ENCODE measurements around the gene C16orf87. TPM values are rescaled to one million over a fixed set of nuclear protein-coding genes. Genes with fewer than 3 reads are reported as not detected.

The C16orf87 gene
- total and polyA plus RNA-seq, 2 experiments from 2014 or later, result 41.0 to 45.1 TPM

DNA sequence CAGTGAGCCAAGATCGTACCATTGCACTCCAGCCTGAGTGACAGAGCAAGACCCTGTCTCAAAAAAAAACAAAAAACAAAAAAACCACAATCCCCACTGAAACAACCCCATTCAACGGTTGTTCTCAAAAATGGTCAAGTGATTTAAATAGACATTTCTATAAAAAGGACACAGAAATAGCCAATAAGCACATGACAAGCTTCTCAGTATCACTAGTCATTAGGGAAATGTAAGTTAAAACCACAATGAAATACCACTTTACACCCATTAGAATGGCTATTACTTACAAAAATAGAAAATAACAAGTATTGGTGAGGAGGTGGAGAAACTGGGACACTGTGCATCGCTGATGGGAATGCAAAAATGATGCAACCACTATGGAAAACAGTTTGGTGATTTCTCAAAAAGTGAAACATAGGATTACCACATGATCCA lies 56.2 kb downstream of the C16orf87 start:
- Histone ChIP-seq H3K27me3 (no peaks in the 10 kb centered on the region), H3K9me3 (ENCODE audit: low read depth) (no peaks in the 10 kb centered on the region), H3K27ac (no peak overlapping the region), H3K4me1 (ENCODE audit: low read depth) (no peaks in the 10 kb centered on the region), H3K4me3 (no peak overlapping the region), H3K36me3 (no peaks in the 10 kb centered on the region)
- TF ChIP-seq, protein P1, sequence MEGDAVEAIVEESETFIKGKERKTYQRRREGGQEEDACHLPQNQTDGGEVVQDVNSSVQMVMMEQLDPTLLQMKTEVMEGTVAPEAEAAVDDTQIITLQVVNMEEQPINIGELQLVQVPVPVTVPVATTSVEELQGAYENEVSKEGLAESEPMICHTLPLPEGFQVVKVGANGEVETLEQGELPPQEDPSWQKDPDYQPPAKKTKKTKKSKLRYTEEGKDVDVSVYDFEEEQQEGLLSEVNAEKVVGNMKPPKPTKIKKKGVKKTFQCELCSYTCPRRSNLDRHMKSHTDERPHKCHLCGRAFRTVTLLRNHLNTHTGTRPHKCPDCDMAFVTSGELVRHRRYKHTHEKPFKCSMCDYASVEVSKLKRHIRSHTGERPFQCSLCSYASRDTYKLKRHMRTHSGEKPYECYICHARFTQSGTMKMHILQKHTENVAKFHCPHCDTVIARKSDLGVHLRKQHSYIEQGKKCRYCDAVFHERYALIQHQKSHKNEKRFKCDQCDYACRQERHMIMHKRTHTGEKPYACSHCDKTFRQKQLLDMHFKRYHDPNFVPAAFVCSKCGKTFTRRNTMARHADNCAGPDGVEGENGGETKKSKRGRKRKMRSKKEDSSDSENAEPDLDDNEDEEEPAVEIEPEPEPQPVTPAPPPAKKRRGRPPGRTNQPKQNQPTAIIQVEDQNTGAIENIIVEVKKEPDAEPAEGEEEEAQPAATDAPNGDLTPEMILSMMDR (IDR thresholded peaks at IDR 0.05; ENCODE audit: low read depth, low read length), result no peak
- no peak for DNase-seq (ENCODE audit: low read depth in 1 of 2, low spot score in 1 of 2)

- H3K27me3 ChIP-seq, result no peaks in the 10 kb centered on the region
- no peaks in the 10 kb centered on the region for H3K9me3 ChIP-seq (ENCODE audit: low read depth)
- H3K27ac ChIP-seq, result no peak overlapping the region
- TF ChIP-seq, protein P1 (IDR thresholded peaks at IDR 0.05; ENCODE audit: low read depth, low read length), result no peak
- no peak overlapping the region for H3K4me3 ChIP-seq
- H3K36me3 ChIP-seq, result no peaks in the 10 kb centered on the region
- no peak for DNase-seq (ENCODE audit: low read depth in 1 of 2, low spot score in 1 of 2)
- no peaks in the 10 kb centered on the region for H3K4me1 ChIP-seq (ENCODE audit: low read depth)
Observed at GRCh38 chr16:46772463-46772862, 58.5 kb downstream of the C16orf87 start.

- Histone ChIP-seq H3K27ac (no peak overlapping the region), H3K36me3 (no peaks in the 10 kb centered on the region), H3K9me3 (ENCODE audit: low read depth) (no peaks in the 10 kb centered on the region), H3K27me3 (no peaks in the 10 kb centered on the region), H3K4me1 (ENCODE audit: low read depth) (peaks cover 3% of the 10 kb centered on the region), H3K4me3 (no peak overlapping the region)
- no peak for DNase-seq (ENCODE audit: low read depth in 1 of 2, low spot score in 1 of 2)
- TF ChIP-seq, protein P1 (IDR thresholded peaks at IDR 0.05; ENCODE audit: low read depth, low read length), result no peak
Observed at GRCh38 chr16:46768809-46769208, 62.2 kb downstream of the C16orf87 start.

DNA sequence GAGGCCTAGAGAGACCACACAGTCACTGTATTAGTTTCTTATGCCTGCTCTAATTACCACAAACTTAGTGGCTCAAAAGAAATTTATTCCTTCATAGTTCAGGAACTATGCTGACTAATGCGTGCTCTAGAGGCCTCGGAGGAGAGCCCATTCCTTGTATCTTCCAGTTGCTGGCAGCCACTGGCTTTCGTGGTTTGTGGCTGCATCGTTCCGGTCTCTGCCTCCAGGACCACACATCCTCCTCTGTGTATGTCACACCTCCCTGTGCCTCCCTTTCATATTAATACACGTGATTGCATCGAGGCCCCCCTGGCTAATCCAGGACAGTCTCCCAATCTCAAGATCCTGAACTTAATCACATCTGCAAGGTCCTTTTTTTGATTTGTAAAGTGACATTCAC lies 65.9 kb downstream of the C16orf87 start:
- Histone ChIP-seq H3K9me3 (ENCODE audit: low read depth) (no peaks in the 10 kb centered on the region), H3K27me3 (no peaks in the 10 kb centered on the region), H3K36me3 (no peaks in the 10 kb centered on the region), H3K4me3 (no peak overlapping the region), H3K4me1 (ENCODE audit: low read depth) (peaks cover 23% of the 10 kb centered on the region), H3K27ac (no peak overlapping the region)
- DNase-seq (ENCODE audit: low read depth in 1 of 2, low spot score in 1 of 2), result peak in 1 of 2 donors; percentile 86
- TF ChIP-seq, protein P1 (IDR thresholded peaks at IDR 0.05; ENCODE audit: low read depth, low read length), result no peak

DNA sequence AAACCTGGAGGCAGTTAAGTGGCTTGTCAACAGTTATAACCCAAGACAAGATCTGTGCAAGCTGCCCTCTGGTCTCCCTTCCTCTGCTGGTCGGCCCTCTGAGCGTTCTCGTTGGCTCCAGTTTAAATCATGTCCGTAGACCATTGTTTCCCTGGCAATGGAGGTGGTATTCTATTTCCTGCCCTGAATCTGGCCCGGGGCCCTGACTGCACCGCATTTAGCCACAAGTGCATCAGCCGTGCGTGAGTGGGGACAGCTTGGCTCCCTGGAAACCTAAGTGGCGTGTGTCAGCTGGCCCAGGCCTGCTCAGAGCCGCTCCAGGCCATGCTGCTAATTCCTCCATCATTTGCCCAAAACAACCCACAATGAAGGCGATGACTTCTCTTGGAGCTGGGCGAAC lies 67.8 kb downstream of the C16orf87 start:
- H3K27me3 ChIP-seq, result no peaks in the 10 kb centered on the region
- peaks cover 35% of the 10 kb centered on the region for H3K4me1 ChIP-seq (ENCODE audit: low read depth)
- peak overlapping the region; percentile 87 for H3K27ac ChIP-seq
- H3K4me3 ChIP-seq, result no peak overlapping the region
- TF ChIP-seq, protein P1 (IDR thresholded peaks at IDR 0.05; ENCODE audit: low read depth, low read length), result no peak
- peak; percentile 24 to 89 for DNase-seq (ENCODE audit: low read depth in 1 of 2, low spot score in 1 of 2)
- no peaks in the 10 kb centered on the region for H3K36me3 ChIP-seq
- H3K9me3 ChIP-seq (ENCODE audit: low read depth), result no peaks in the 10 kb centered on the region

GRCh38 chr16:46762583-46762982 lies 68.4 kb downstream of the C16orf87 start:
- DNase-seq (ENCODE audit: low read depth in 1 of 2, low spot score in 1 of 2), result no peak
- Histone ChIP-seq H3K27me3 (no peaks in the 10 kb centered on the region), H3K36me3 (no peaks in the 10 kb centered on the region), H3K4me1 (ENCODE audit: low read depth) (peaks cover 39% of the 10 kb centered on the region), H3K9me3 (ENCODE audit: low read depth) (no peaks in the 10 kb centered on the region), H3K4me3 (peak overlapping the region; percentile 8), H3K27ac (peak overlapping the region; percentile 87)
- TF ChIP-seq, protein P1 (IDR thresholded peaks at IDR 0.05; ENCODE audit: low read depth, low read length), result no peak

Measured in cardiac muscle cell (in vitro differentiated cells and primary cell).